ENCODE measurements around the gene KCNQ1.

Gene KCNQ1

GRCh38 chr11:2411446-2412305, 33.1 kb upstream of the KCNQ1 start:
- no peak for DNase-seq

- no peak for DNase-seq
Measured at GRCh38 chr11:2412323-2412722, 32.5 kb upstream of the KCNQ1 start.

DNA sequence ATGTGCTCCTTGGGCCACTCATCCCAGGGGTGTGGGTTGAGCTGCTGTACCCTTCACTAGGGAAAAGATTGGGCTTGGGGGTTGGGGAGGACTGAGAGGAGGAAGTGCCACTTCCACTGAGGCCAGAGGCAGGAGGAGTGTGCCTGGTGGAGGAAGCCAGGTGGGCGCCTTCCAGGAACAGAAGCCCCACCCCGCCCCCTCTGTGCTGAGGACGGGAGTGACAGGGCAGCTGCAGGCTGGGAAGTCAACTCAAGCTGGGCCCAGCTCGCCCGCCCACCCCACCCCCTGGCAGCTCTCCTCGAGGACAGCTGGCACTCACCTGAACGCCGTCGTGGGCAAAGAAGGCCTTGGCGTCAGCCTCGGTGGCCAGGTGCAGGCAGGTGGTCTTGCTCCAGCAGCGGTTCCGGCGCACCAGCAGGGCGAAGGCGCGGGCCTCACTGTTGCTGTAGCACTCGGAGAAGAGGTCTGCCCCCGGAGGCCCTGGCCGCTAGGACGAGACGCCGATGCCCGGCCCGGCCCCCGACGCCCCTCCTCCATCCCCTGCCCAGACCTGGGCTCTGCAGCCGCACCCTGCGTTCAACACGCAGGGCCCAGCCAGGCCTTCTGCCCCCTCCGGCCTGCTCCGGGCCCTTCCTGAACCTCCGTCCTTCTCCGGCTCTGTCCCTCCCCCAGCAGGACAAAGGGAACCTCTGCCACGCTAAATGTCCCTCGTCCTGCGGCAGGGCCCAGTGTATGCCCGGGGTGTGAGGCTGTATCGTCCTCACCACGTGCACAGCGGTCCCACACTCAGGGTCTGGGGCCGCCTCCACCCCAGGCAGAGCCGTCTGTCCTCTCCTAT, 30.8 kb upstream of the KCNQ1 start:
- no peak for DNase-seq

GRCh38 chr11:2414616-2415015, 30.2 kb upstream of the KCNQ1 start:
- no peak for DNase-seq

GRCh38 chr11:2415171-2415570, 29.6 kb upstream of the KCNQ1 start:
- no peak for DNase-seq

DNA sequence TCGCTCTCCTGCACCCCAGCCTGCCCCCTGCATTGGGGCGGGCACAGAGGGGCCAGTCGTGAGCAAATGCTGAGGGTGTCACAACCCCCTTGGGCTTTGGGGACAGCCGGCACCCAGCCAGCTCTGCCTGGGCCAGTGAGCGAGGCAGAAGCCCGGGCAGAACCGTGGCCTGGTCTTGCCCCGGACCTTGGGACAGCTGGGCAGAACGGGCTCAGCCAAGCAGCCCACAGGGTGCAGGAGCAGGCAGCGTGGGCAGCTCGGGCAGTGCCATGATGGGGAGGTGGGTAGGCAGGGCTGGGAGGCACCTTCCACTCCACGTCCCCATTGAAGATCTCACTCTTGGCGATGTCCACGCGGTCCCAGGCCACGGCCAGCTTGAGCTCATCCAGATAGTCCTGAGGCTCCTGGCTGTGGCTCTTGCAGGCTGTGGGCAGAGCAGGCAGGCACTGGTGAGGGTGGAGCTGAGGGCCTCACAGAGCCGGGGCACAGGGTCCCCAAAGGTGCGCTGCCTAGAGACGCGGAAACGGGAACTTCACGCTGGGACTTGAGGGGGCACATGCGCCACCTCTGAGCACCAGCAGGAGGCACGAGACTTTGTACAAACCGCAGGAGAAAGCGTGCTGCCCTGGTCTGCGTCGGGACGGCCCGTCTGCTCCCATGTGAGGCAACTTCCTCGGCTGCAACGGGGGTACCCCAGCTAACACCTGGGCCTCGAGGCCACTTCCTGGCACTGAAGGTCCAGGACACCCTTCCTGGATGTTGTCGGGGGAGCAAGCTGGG, 29.0 kb upstream of the KCNQ1 start:
- no peak for DNase-seq

DNA sequence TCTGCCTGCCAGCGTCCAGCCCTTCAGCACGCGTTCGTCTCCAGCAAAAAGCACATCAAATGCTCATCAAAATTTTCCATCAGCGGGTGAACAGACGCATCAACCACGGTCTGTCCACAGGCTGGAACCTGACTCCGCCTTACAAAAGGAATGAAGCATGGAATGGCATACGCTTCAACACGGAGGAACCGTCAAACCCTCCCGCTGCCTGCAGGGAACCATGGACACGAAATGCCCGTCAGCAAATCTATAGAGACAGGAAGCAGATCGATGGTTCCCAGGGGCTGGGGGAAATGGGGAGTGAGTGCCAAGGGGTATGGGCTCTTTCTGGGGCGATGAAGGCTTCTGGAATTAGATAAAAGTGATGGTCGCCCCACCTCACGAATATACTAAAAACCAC, 28.0 kb upstream of the KCNQ1 start:
- DNase-seq = no peak

GRCh38 chr11:2417856-2418692, 26.7 kb upstream of the KCNQ1 start:
- no peak for DNase-seq

GRCh38 chr11:2418693-2419360, 26.0 kb upstream of the KCNQ1 start:
- DNase-seq = no peak

- peak; percentile 40 to 58 for DNase-seq
Measured at GRCh38 chr11:2419638-2420501, 24.9 kb upstream of the KCNQ1 start.

DNA sequence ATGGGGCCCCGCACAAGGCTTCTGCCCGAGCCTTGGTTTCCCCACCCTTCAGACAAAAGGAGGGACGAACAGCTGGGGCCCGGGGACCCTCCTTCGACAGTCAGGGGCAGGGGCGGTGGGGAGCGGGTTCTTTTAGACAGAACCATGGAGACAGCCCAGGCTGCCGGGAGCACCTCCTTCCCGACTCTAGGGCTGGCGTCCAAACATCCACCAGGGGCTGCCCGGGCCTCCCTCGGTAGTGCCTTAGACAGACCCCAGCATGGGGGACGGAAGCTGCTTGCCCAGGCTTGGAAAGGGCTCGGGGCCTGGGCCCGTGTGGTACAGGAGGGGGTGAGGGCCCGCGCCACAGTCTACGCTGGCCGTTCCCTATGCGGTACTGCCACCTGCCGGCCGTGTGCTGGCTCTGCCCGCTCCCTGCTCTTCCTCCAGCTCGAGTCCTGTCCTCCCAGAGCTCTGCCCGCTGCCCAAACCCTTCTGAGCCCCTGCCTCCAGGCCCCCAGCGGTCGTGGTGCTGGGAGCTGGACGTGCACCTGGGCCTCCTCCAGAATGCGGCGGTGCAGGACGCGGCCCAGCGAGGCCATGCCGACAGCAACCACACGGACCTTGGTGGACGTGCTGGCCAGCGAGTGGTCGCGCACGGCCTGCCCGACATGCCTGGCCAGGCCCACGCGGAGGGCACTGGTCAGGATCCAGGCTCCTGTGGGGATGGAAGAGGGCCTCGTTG, 24.1 kb upstream of the KCNQ1 start:
- DNase-seq = peak; percentile 60 to 75

DNA sequence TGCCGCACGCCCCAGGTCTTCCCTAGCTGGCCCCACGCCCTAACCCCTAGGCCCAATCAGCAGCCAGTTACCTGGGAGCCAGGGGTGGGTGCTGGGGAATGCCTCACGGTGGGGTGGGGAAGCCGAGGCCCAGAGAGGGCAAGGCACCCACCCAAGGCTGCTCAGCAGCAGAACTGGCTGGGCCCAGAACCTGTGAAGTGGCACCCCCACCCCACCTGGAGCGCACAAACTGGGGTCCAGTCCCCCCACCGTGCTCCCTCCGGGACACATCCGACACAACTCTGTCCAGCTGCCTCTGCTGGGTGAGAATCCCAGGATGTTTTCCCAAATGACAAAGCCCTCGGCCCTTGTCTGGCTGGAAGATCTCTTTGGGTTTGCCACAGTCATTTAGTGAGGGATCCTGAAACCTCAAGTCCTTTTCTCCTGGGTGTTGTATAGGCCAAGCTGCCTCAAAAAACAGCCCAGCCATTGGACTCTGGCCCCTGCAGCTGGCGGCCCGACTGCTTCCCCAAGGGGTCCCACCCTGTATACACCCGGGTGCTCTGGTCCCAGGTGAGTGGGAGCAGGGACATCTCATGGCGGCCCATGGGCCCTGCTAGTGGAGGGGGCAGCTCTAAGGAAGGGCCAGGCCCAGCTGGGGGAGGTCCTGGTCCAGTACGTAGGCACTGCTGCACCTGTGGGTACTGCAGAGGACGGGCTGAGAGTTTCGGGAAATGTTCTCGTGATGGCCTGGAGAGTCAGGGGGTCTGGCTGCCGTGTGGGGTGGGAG, 23.4 kb upstream of the KCNQ1 start:
- DNase-seq = no peak

DNA sequence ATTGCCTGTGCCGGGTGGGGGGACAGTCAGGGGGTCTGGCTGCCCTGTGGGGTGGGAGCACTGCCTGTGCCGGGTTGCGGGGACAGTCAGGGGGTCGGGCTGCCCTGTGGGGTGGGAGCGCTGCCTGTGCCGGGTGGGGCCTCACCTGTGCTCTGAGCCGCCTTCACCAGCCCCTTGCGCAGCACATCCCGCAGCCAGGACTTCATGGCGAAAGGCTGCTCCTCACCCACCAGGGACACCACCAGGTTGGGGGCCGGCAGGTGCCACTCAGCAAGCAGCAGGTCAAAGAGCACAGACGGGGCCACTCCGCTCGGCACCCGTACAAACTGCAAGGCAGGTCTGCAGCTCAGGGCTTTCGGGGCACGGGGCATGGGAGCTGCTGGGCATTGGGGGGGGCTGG, 22.8 kb upstream of the KCNQ1 start:
- DNase-seq = no peak

DNA sequence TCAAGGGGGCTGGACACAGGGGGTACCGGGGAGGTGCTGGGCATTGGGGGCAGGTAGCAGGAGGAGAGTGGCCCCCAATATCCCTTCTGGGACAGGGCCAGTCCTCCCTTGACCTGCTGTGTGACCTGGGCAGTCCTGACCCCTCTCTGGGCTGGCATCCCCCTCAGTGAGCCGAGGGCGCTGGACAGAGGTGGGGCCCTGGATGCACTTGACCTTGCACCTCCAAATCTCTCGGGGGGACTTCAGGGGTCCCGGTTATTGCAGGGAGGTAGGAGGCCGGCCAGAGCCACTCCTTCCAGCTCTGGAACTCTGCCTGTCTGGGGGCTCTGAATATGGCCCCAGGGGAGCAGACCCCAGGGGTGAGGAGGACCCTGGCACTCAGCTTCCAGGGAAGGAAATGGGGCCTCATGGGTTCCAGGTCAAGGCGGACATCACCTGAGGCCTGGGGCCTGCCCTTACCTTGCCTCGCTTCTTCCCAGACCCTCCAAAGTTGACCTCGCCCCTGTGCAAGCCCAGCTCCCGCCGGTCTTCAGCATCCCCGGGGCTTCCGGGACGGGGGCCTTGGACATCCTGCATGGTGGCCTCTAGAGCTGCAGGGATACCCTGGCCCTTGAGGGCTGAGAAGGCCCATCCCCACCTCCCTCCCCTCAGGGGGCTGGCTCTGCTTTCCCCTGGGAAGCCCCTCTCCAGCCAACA, 22.2 kb upstream of the KCNQ1 start:
- DNase-seq = no peak

- no peak for DNase-seq
Measured at GRCh38 chr11:2423157-2424025, 21.4 kb upstream of the KCNQ1 start.

GRCh38 chr11:2424811-2425495, 19.9 kb upstream of the KCNQ1 start:
- no peak for DNase-seq

DNA sequence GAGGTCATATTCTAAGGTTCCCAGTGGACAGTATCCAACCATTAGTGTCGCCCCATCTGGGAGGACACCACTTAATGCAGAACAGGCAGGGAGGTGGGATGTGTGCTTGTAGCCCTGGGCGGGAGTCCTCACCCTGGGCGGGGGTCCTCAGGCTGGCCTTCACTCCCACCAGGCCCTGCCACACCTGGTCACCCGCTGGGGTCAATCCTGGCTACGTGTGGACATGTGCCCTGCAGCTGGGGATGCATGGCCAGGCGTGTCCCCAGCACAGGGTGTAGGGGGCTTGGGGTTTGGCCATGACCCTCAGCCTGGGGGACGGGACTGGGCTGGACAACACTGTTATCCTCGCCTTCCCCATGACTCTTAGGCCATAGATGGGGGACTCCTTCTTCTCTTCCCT, 19.3 kb upstream of the KCNQ1 start:
- no peak for DNase-seq

Data from stimulated activated CD4-positive, alpha-beta T cell treated with anti-CD3 and anti-CD28 coated beads, Interleukin-4, amount 100 ng/mL, for 4 hours (primary cell).